IMR-90 (cell line): Measurements from ENCODE around the gene EMILIN2. TPM values are rescaled to one million over a fixed set of nuclear protein-coding genes. Genes with fewer than 3 reads are reported as not detected.

Experiments used
- ATAC-seq: fragments of 200-7000 bp; cut with Tn5 transposase; 2 replicates; pipeline ENCODE4 v1.9.1; 2020; ENCODE audit warnings: low read depth, mild to moderate bottlenecking, moderate library complexity
- BruUV-seq: library from RNA; stranded (reverse); fragments of 400-500 nt; replicated peaks from 2 replicates; lab custom pipeline; 2021; lab: Mats Ljungman, UMichigan
- CTCF ChIA-PET: fragments of 300-600 bp; formaldehyde crosslinking; extraction: SDS; loops from one replicate; lab custom pipeline; 2021; ENCODE audit warnings: antibody characterized with exemption; lab: Yijun Ruan, JAX
- POLR2A ChIA-PET: fragments of 300-600 bp; sonication (Branson Sonifier 250); formaldehyde crosslinking; loops from one replicate; lab custom pipeline; 2022; ENCODE audit warnings: antibody characterized with exemption; ENCODE audit not compliant: unreplicated experiment; lab: Charles Lee
- DNase-seq: peaks from one replicate; pipeline ENCODE4 v3.0.0; 2013
- H2AFZ ChIP-seq: replicated peaks from 2 replicates; pipeline ENCODE3; 2013; ENCODE audit warnings: low read length, mild to moderate bottlenecking; ENCODE audit not compliant: poor library complexity
- H2AK5ac ChIP-seq: 2 replicates; pipeline ENCODE4 v1.6.1; 2013; ENCODE audit warnings: low read depth, low read length, inconsistent platforms
- H2AK9ac ChIP-seq: replicated peaks from 2 replicates; pipeline ENCODE3; 2013; ENCODE audit warnings: mild to moderate bottlenecking, low read depth, low read length, moderate library complexity; ENCODE audit not compliant: poor library complexity
- H2BK120ac ChIP-seq: 2 replicates; pipeline ENCODE4 v1.6.1; 2013; ENCODE audit warnings: low read depth, low read length, inconsistent platforms
- H2BK15ac ChIP-seq: 3 replicates; pipeline ENCODE4 v1.6.1; 2013; ENCODE audit warnings: low read depth, low read length, inconsistent platforms
- H2BK20ac ChIP-seq: 2 replicates; pipeline ENCODE4 v1.6.1; 2013; ENCODE audit warnings: low read depth, mild to moderate bottlenecking, inconsistent platforms, low read length, moderate library complexity
- H2BK5ac ChIP-seq: 2 replicates; pipeline ENCODE4 v1.6.1; 2013; ENCODE audit warnings: mild to moderate bottlenecking, low read depth, low read length, inconsistent platforms; ENCODE audit not compliant: poor library complexity, severe bottlenecking
- H3K14ac ChIP-seq: replicated peaks from 2 replicates; pipeline ENCODE4 v1.6.1; 2013; ENCODE audit warnings: low read depth, low read length, inconsistent platforms
- H3K18ac ChIP-seq: 2 replicates; pipeline ENCODE4 v1.6.1; 2013; ENCODE audit warnings: low read depth, low read length, control low read depth
- H3K23ac ChIP-seq: 2 replicates; pipeline ENCODE4 v1.6.1; 2013; ENCODE audit warnings: low read depth, low read length, inconsistent platforms
- H3K27ac ChIP-seq: 2 replicates; pipeline ENCODE4 v1.5.1; 2013; ENCODE audit warnings: mild to moderate bottlenecking, control low read depth, low read length; ENCODE audit not compliant: insufficient read depth
- H3K27me3 ChIP-seq: 2 replicates; pipeline ENCODE4 v1.6.1; 2013; ENCODE audit warnings: low read length; ENCODE audit not compliant: control insufficient read depth, insufficient read depth
- H3K36me3 ChIP-seq: 2 replicates; pipeline ENCODE4 v1.6.1; 2013; ENCODE audit warnings: low read length, mixed read lengths; ENCODE audit not compliant: control insufficient read depth, insufficient read depth
- H3K4ac ChIP-seq: 2 replicates; pipeline ENCODE4 v1.6.1; 2013; ENCODE audit warnings: low read depth, low read length, inconsistent platforms
- H3K4me1 ChIP-seq: 2 replicates; pipeline ENCODE4 v1.6.1; 2013; ENCODE audit warnings: low read length, mixed read lengths; ENCODE audit not compliant: control insufficient read depth, insufficient read depth
- H3K4me2 ChIP-seq: 2 replicates; pipeline ENCODE4 v1.6.1; 2013; ENCODE audit warnings: low read depth, mild to moderate bottlenecking, control low read depth, low read length, moderate library complexity
- H3K4me3 ChIP-seq: 2 replicates; pipeline ENCODE4 v1.5.1; 2013; ENCODE audit warnings: low read depth, mild to moderate bottlenecking, control low read depth, low read length, moderate library complexity; ENCODE audit not compliant: insufficient read depth
- H3K56ac ChIP-seq: 2 replicates; pipeline ENCODE4 v1.6.1; 2013; ENCODE audit warnings: low read length, inconsistent platforms; ENCODE audit not compliant: insufficient read depth; ENCODE audit errors: extremely low read depth
- H3K79me1 ChIP-seq, 2 experiments: 2 replicates each; pipeline ENCODE4 v1.6.1; 2013; ENCODE audit warnings: low read length in 2 of 2, inconsistent platforms in 1 of 2, low read depth in 1 of 2
- H3K9ac ChIP-seq: 2 replicates; pipeline ENCODE4 v1.6.1; 2013; ENCODE audit warnings: low read depth, low read length, control low read depth
- H3K9me1 ChIP-seq: 2 replicates; pipeline ENCODE4 v1.6.1; 2013; ENCODE audit warnings: low read length, inconsistent platforms; ENCODE audit not compliant: insufficient read depth
- H3K9me3 ChIP-seq: 2 replicates; pipeline ENCODE4 v1.6.1; 2013; ENCODE audit warnings: low read length; ENCODE audit not compliant: control insufficient read depth, insufficient read depth
- H4K20me1 ChIP-seq: 2 replicates; pipeline ENCODE4 v1.6.1; 2013; ENCODE audit warnings: low read length, inconsistent platforms; ENCODE audit not compliant: insufficient read depth
- H4K5ac ChIP-seq: 2 replicates; pipeline ENCODE4 v1.6.1; 2013; ENCODE audit warnings: mild to moderate bottlenecking, low read depth, low read length, control low read depth
- H4K8ac ChIP-seq, 2 experiments: 2 replicates each; pipeline ENCODE4 v1.6.1; 2013; ENCODE audit warnings: low read depth in 2 of 2, low read length in 2 of 2, control low read depth in 1 of 2, inconsistent platforms in 1 of 2
- H4K91ac ChIP-seq: 2 replicates; pipeline ENCODE4 v1.6.1; 2013; ENCODE audit warnings: low read depth, low read length, inconsistent platforms; ENCODE audit not compliant: insufficient read depth
- BHLHE40 ChIP-seq: fragments of 150-350 bp; IDR thresholded peaks from 2 replicates; pipeline ENCODE4 v1.6.1; 2016; ENCODE audit warnings: mild to moderate bottlenecking, low read depth, low read length
- CEBPB ChIP-seq: IDR thresholded peaks from 2 replicates; pipeline ENCODE4 v1.6.1; 2012; ENCODE audit warnings: low read depth, low read length, improper control_type of control experiment
- CHD1 ChIP-seq: IDR thresholded peaks from 2 replicates; pipeline ENCODE4 v1.6.1; 2012; ENCODE audit warnings: low read depth, low read length, improper control_type of control experiment
- FOS ChIP-seq: fragments of 150-350 bp; IDR thresholded peaks from 2 replicates; pipeline ENCODE4 v1.6.1; 2016; ENCODE audit warnings: low read depth, low read length
- MAFK ChIP-seq: IDR thresholded peaks from 2 replicates; pipeline ENCODE4 v1.6.1; 2012; ENCODE audit warnings: low read depth, low read length, improper control_type of control experiment
- MAZ ChIP-seq: IDR thresholded peaks from 2 replicates; pipeline ENCODE4 v1.6.1; 2012; ENCODE audit warnings: low read depth, mild to moderate bottlenecking, low read length, improper control_type of control experiment, moderate library complexity, borderline replicate concordance
- MXI1 ChIP-seq: IDR thresholded peaks from 2 replicates; pipeline ENCODE4 v1.6.1; 2012; ENCODE audit warnings: low read depth, mild to moderate bottlenecking, low read length, moderate library complexity, borderline replicate concordance
- NFE2L2 ChIP-seq: fragments of 150-350 bp; IDR thresholded peaks from 2 replicates; pipeline ENCODE4 v1.6.1; 2016; ENCODE audit warnings: low read depth, mild to moderate bottlenecking, low read length
- POLR2A ChIP-seq: IDR thresholded peaks from 2 replicates; pipeline ENCODE4 v1.6.1; 2012; ENCODE audit warnings: mild to moderate bottlenecking, low read depth, low read length
- RAD21 ChIP-seq: IDR thresholded peaks from 2 replicates; pipeline ENCODE4 v1.6.1; 2012; ENCODE audit warnings: low read length, improper control_type of control experiment
- RCOR1 ChIP-seq: IDR thresholded peaks from 2 replicates; pipeline ENCODE4 v1.6.1; 2012; ENCODE audit warnings: mild to moderate bottlenecking, low read length, improper control_type of control experiment; ENCODE audit not compliant: insufficient replicate concordance
- RFX5 ChIP-seq: IDR thresholded peaks from 2 replicates; pipeline ENCODE4 v1.8.0; 2012; ENCODE audit warnings: low read depth, mild to moderate bottlenecking, low read length, moderate library complexity
- SMC3 ChIP-seq: fragments of 150-350 bp; IDR thresholded peaks from 2 replicates; pipeline ENCODE4 v1.6.1; 2016; ENCODE audit warnings: low read depth, mild to moderate bottlenecking, antibody characterized with exemption, low read length, moderate library complexity
- WGBS, 2 experiments: methylation state at CpG; one replicate each; pipeline versions ENCODE4 v1.1.5 to v1.1.7; 2013; ENCODE audit warnings: missing lambda C conversion rate in 2 of 2; ENCODE audit not compliant: insufficient read length in 1 of 2; ENCODE audit errors: extremely low coverage in 2 of 2; 5-methylcytosine and 5-hydroxymethylcytosine counted together
- dilution Hi-C: fragments of 300-500 bp; cut with HindIII; formaldehyde crosslinking; loops from one replicate; pipeline ENCODE4 v1.14.3; 2018; ENCODE audit warnings: low sequenced_read_pairs; ENCODE audit not compliant: unreplicated experiment
- in situ Hi-C: fragments of 300-500 bp; cut with MboI; formaldehyde crosslinking; loops from 3 replicates; pipeline ENCODE4 v1.14.3; 2019; ENCODE audit warnings: low sequenced_read_pairs, inconsistent platforms, mixed read lengths
- intact Hi-C: fragments of 100-400 bp; cut with micrococcal nuclease; formaldehyde crosslinking; loops from 2 replicates; pipeline ENCODE4 v1.10.0; 2022
- polyA plus RNA-seq, 3 experiments: library from polyadenylated mRNA; depleted of rRNA; stranded (reverse); fragments of >200 nt; gene quantifications; 2 replicates each; pipeline ENCODE4 v1.2.3, GENCODE V29; 2012; ENCODE audit warnings: low replicate concordance in 1 of 3
- total RNA-seq: library from RNA; depleted of rRNA; stranded (reverse); fragments of >200 nt; gene quantifications from 2 replicates; pipeline ENCODE4 v1.2.3, GENCODE V29; 2012
- TF ChIP-seq, protein P1 (sequence below): fragments of 150-350 bp; IDR thresholded peaks from 2 replicates; pipeline ENCODE4 v1.6.1; 2017; ENCODE audit warnings: mild to moderate bottlenecking, antibody characterized with exemption, low read length, low read depth
- TF ChIP-seq, protein P2 (sequence below): fragments of 150-350 bp; IDR thresholded peaks from 2 replicates; pipeline ENCODE4 v1.6.1; 2016; ENCODE audit warnings: low read depth, mild to moderate bottlenecking, low read length, moderate library complexity, borderline replicate concordance
- TF ChIP-seq, protein P3 (sequence below): conservative IDR thresholded peaks from 2 replicates; pipeline ENCODE4 v1.5.1; 2012; ENCODE audit warnings: mild to moderate bottlenecking, low read depth, low read length, improper control_type of control experiment

EMILIN2 gene
- total and polyA plus RNA-seq, 2 of the 4 experiments (the other 2 are of a cell fraction), result under 0.01 to 0.14 TPM

DNA sequence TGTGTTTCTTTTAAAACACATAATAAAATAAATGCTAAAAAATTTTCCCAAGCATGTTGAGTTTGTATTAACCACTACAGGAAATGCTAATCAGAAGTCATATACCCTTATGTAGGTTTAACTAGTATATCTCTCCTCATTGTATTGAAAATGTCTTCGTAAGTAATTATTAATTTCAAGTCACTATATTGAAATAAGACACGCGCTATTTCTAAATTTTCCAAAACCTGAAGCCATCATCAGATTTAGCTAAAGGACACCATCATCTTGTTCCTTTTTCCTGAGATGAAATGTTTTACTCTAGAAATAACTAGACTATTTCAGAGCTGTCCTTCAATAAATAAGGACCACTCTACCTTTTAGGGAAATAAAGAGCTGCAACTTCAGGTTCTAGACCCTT is 87.2 kb downstream of the EMILIN2 start:
- Histone ChIP-seq H4K5ac (no peak overlapping the region), H2BK120ac (no peak overlapping the region), H3K36me3 (peaks cover 37% of the 10 kb centered on the region), H4K8ac (no peak overlapping the region), H4K91ac (no peak overlapping the region), H3K18ac (no peak overlapping the region), H2AFZ (no peak overlapping the region), H2BK5ac (no peak overlapping the region), H3K9ac (no peak overlapping the region), H4K20me1 (peaks cover 6% of the 10 kb centered on the region; the same call in 1 of the 2 replicates), H2AK5ac (no peak overlapping the region), H2BK15ac (no peak overlapping the region), H3K4me3 (no peak overlapping the region), H3K4ac (no peak overlapping the region), H2BK20ac (no peak overlapping the region), H3K14ac (no peak overlapping the region), H3K4me2 (no peak overlapping the region), H3K23ac (no peak overlapping the region), H3K79me1 (peaks cover 5 to 23% of the 10 kb centered on the region in 2 experiments; a peak in 3 of 4 replicates), H2AK9ac (no peak overlapping the region), H3K9me3 (no peaks in the 10 kb centered on the region), H3K9me1 (0 out of 2 replicates have a peak, but pooled peaks cover 5% of the 10 kb centered on the region), H3K27ac (no peak overlapping the region), H3K4me1 (peaks cover 14% of the 10 kb centered on the region), H3K27me3 (no peaks in the 10 kb centered on the region), H3K56ac (no peak overlapping the region)
- no CpG with 5 or more reads among the region's 3 CpGs for WGBS, 2 experiments
- intact Hi-C loops (loop anchor here (2.0 to 10.0 kb wide), 4 partner anchors 53 to 733 kb away; partner anchors contain the start of genes LPIN2 and TGIF1), dilution Hi-C loops (no loop called here), in situ Hi-C loops (loop anchor here (10.0 kb wide), 1 partner anchor 201 kb away; no protein-coding TSS in a partner anchor)
- ATAC-seq (no peak), DNase-seq (no peak)
- CTCF ChIA-PET, result no interaction called here
- no TSS peak for BruUV-seq
- TF ChIP-seq RCOR1 (no peak), FOS (no peak), SMC3 (no peak), MXI1 (no peak), MAZ (no peak), CEBPB (no peak), CHD1 (no peak), NFE2L2 (no peak), MAFK (no peak), RFX5 (no peak), BHLHE40 (no peak), RAD21 (no peak), POLR2A (no peak)
- TF ChIP-seq, protein P1, sequence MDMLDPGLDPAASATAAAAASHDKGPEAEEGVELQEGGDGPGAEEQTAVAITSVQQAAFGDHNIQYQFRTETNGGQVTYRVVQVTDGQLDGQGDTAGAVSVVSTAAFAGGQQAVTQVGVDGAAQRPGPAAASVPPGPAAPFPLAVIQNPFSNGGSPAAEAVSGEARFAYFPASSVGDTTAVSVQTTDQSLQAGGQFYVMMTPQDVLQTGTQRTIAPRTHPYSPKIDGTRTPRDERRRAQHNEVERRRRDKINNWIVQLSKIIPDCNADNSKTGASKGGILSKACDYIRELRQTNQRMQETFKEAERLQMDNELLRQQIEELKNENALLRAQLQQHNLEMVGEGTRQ, result no peak
- TF ChIP-seq, protein P2, sequence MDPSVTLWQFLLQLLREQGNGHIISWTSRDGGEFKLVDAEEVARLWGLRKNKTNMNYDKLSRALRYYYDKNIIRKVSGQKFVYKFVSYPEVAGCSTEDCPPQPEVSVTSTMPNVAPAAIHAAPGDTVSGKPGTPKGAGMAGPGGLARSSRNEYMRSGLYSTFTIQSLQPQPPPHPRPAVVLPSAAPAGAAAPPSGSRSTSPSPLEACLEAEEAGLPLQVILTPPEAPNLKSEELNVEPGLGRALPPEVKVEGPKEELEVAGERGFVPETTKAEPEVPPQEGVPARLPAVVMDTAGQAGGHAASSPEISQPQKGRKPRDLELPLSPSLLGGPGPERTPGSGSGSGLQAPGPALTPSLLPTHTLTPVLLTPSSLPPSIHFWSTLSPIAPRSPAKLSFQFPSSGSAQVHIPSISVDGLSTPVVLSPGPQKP, result no peak
- TF ChIP-seq, protein P3, sequence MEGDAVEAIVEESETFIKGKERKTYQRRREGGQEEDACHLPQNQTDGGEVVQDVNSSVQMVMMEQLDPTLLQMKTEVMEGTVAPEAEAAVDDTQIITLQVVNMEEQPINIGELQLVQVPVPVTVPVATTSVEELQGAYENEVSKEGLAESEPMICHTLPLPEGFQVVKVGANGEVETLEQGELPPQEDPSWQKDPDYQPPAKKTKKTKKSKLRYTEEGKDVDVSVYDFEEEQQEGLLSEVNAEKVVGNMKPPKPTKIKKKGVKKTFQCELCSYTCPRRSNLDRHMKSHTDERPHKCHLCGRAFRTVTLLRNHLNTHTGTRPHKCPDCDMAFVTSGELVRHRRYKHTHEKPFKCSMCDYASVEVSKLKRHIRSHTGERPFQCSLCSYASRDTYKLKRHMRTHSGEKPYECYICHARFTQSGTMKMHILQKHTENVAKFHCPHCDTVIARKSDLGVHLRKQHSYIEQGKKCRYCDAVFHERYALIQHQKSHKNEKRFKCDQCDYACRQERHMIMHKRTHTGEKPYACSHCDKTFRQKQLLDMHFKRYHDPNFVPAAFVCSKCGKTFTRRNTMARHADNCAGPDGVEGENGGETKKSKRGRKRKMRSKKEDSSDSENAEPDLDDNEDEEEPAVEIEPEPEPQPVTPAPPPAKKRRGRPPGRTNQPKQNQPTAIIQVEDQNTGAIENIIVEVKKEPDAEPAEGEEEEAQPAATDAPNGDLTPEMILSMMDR, result no peak
- POLR2A ChIA-PET, result no interaction called here
